GM21515 (cell line): Measurements from ENCODE around the gene CFAP46.
A peak's percentile ranks its signal among the peaks of the same experiment; 100 is the strongest.
"Not testable (repeated sequence)": the region's sequence is repeated elsewhere in the genome, so short reads cannot be mapped to it uniquely, and the experiment has no call there.

Source experiments
- ATAC-seq: cut with Tn5 transposase; IDR thresholded peaks from one replicate; pipeline ENCODE4 v1.9.1; 2021; ENCODE audit not compliant: unreplicated experiment

The CFAP46 gene

DNA sequence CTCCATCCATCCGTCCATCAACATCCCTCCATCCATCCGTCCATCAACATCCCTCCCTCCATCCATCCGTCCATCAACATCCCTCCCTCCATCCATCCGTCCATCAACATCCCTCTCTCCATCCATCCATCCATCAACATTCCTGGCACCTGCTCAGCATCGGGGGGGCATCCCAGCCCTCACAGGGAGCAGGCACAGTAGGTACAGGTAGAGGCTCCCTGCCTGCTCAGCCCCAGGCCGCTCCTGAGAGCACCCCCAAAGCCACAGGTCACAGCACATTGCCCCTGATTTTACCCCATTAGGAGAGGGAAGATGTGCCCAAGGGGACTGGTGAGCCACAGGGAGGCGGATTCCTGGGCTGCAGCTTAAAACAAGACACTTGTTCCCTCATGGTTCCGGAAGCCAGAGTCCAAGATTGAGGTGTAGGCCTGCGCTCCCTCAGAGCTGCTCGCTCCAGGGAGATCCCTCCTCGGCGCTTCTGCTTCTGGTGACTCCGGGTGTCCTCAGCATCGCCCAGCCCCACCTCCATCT is 21.1 kb upstream of the CFAP46 start:
- ATAC-seq: no peak

DNA sequence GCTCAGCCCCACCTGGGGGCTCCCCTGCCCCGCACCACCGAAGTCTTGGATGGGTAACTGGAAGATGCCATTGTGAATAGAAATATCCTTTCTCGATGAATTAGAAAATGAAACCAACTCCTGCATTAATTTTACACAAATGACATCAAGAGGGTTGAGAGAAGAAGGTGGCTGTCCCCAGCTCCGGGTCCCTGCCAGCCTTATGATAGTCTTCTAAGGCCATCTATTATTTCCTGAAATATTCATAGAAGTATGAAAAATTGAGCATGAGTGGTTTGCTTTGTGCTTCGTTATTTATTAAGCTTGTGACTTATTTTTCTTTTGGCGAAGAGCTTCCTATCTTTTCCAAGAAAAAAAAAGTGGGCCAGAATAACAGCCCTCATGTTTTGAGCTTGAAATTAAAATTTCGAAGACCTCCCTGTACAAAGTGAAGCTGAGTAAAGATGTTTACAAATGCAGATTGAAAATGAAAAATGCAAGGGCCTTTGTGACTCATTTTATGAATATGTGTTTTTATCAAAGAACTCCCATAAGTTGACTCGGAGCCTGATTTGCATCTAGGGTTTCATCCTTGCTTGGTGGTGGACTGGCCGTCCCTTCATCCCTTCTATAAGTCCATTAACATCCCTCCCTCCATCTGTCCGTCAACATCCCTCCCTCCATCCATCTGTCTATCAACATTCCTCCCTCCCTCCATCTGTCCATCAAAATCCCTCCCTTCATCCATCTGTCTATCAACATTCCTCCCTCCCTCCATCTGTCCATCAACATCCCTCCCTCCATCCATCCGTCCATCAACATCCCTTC is 20.5 kb upstream of the CFAP46 start:
- peak; percentile 36 for ATAC-seq

DNA sequence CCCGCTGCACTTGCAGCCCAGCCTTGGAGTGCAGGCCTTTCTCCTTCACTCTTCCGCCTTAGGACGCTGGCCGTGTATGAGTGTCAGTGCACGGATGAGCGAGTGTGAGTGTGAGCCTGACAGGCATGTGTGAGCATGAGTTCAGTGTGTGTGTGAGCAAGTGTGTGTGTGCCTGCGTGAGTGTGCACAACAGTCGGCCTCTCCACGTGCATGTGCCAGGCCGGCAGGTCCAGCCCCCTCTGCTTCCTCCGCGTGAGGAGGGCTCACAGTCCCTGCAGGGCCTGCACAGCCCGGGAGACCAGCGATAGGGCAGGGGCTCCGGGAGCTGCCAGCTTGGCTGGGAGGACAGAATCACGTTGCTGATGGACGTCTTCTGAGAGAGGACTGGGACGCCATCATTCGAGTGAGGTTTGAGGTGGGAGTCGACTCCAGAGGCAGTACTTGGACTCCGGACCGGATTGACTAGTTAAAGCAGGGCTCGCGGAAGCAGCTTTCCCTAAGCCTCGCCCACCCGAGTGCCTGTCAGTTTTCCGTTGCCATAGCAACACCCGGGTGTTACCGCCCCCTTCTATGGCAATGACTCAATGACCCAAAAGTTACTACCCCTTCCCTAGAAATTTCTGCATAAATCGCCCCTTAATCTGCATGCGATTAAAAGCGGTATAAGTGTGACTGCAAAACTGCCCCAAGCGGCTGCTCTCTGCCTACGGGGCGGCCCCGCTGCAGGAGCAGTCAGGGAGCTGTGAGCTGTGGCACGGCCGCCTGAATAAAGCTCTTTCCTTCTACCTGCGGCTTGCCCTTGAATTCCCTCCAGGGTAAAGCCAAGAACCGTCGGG is 19.6 kb upstream of the CFAP46 start:
- ATAC-seq: peak; percentile 57

DNA sequence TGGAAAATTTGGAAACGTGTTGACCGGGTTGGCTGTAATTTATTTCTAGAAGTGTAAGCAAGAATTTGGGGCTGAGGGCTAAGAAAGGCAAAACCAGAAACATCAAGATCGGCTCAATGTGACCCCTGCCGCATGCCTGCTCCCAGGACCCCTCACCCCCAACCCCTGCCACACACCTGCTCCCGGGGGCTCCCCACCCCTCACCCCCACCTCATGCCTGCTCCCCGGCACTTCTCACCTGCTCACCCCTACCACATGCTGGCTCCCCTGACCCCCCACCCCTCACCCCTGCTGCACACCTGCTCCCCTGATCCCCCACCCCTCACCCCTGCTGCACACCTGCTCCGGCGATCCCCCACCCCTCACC is 19.0 kb upstream of the CFAP46 start:
- ATAC-seq: no peak

DNA sequence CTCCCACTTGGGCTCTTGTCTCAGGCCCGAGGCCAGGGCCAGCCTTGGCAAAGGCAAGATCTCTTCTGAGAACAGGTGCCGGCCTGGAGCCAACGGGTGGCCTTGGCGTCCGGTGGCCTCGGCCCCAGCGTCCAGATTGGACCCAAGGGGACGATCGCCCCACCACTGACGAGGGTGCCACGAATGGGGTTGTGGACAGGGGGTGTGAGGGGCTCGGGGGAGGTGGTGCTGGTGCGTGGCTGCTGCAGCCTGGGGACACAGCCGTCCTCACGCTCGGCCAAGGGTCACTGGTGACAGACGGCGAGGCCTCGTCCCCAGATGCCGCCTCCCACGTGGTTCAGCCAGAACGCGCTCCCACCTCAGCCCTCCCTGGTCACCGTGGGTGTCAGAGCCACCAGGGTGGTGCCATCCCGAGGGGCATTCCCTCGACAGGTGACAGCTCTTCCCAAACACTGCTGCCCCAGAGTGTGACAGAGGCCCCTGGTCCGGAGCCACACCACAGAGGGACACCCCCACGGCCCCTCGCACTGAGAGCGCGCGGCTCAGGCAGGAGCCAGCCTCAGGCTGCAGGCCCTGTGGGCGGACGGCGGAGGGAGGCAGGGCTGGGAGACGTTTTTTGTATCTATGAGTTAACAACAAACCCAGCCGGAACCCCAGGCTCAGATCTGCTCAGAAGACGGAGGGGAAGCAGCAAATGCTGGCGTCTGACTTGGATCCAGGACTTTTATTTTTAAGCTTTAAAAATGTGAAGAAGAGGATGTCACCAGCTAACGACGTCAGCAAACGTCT is 18.5 kb upstream of the CFAP46 start:
- no peak for ATAC-seq

DNA sequence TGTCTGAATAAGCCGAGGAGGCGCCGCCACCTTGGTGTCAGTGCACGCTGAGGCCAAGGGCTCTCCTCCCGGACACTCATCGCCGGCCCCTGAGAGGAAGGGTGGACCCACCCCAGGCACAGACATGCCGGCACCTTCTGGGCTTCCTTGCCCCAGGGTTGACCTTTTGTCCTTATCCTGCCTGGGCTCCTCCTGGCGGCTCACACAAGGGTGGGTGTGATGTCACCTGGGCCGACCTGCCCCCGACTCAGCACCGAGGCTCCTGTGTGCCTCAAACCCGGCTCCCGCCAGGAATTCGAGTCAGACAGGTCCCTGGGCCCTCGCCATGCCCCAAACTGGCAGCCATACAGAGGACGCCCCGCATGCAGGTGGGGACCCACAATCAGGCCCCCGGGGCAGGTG is 17.7 kb upstream of the CFAP46 start:
- ATAC-seq: no peak

DNA sequence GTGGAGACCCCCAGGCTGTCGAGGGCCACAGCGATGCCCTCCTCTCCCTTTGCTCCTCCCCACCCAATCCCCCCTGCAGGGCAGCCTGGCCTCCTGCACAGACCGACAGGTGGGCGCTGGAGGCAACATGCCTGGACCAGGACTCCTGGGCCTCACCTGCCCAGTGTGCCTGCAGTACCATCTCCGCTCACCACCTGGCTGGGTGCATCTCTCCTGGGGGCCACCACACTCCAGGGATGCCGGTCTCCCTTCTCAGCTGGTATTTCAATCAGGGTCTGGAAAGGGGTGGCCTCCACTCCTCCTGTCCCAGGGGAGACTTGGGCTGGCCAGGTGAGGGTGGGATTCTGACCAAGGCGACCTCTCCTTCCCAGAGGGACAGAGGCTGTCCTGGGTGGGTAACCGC is 17.2 kb upstream of the CFAP46 start:
- no peak for ATAC-seq

DNA sequence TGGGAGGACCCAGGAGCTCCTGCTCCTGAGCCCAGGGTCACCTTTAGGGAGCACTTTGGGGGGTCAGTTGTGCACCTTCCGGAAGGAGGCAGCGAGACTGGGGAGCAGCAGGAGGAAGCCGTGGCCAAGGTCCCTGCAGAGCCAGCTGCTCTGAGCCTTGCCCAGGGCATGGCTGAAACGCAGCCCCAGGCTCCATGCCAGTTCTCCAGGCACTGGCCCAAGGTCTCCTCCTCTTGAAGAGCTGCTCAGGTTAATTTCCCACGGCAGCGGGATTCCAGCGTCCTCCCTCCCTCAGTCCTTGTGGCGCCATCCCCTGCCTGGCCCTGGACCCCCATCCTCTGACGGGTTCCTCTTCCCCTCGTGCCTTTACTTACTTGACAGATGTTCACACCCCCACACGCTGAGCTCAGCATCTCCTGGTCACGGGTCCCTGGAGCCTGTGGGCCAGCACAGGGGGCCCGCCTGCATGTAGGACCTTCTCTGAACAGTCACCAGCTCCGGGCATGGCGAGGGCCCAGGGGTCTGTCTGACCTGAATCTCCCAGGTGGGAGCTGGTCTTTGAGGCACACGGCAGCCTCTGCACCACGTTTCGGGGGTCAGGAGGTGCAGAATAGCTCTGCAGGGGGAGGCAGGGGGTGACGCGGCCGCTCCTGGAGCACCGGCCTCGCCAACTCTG is 16.7 kb upstream of the CFAP46 start:
- ATAC-seq: no peak

DNA sequence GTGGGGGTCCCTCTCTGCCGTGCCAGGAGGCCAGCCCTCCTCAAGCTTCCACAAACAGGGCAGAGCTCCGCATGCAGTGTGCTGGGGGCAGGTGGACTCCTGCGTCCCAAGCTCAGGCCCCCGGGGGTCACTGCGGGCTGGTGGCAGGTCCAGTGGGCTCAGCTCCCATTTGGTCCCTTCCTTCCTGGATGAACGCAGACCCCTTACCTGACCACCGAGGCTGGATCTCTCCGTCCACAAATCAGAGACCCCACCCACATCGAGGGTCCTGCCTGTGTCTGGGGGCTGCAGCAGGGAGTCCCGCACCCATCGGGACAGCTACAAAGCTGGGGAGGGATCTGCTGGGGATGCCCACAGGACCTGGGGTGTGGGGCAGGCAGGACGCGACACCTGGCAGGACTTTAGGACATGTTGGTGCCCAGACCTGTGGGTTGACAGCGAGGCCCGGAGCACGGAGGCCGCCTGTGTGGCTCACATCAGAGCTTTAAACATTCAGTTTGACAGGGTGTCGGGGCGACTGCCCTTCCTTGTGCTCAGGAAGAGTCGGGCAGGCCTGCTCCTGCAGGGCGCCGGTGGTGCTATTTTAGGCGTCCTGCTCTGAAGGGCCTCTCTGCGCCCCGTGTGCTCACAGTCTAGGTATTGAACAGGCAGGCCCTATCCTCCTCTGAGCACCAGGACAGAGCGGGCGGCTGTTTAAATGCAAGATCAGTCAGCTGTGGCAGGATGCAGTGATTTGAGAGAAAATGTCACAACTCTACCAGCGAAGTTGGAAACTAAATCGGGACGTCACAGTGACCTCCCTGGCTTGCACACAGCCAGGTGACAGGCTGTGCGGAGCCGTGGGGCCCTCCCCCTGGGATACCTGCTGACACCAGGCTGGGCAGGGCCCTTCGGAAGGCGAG is 15.9 kb upstream of the CFAP46 start:
- ATAC-seq: no peak

DNA sequence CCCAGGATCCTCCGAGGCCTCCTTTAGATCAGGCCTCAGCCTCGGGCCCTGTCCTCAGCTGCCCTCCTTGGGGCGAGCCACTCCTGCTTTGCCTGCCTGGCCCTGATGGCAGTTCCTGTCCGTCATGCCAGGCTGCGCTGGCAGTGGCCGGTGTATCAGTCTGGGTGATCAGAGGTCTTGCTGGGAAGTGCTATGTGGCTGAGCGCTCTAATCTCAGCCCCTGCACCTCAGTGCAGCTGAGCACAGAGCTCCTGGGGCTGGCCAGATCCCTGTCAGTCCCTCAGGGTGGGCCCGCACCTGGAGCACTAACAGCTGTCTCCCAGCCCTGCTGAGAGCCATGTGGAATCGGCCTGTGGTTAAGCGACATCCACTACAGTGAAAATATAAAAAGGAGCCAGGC is 14.8 kb upstream of the CFAP46 start:
- no peak for ATAC-seq

DNA sequence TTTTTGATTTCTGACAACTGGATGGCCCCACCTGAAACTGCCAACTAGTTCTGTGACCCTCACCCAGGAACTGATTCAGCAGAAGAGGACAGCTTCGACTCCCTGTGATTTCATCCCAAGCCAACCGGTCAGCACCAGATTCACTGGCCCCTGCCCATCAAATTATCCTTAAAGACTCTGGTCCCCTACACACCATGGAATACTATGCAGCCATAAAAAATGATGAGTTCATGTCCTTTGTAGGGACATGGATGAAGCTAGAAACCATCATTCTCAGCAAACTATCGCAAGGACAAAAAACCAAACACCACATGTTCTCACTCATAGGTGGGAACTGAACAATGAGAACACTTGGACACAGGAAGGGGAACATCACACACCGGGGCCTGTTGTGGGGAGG is 13.9 kb upstream of the CFAP46 start:
- not testable (repeated sequence) for ATAC-seq

DNA sequence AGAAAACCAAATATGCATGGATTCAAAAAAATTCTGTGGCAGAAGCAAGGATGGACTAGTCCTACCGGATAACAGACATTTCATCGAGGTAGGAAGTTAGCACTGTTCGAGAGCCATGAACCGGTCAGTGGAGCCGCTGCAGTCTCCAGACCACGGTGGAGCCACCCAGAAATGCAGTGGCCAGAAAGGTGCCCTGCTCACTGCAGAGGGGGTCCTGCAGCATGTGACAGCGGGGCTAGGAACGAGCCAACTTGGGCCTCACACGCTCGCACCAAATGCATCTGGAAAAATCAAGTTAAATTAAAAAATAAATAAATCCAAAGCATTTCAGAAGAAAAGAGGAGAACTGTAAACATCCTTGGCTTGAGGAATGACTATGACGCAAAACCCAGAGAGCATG is 13.1 kb upstream of the CFAP46 start:
- no peak for ATAC-seq

DNA sequence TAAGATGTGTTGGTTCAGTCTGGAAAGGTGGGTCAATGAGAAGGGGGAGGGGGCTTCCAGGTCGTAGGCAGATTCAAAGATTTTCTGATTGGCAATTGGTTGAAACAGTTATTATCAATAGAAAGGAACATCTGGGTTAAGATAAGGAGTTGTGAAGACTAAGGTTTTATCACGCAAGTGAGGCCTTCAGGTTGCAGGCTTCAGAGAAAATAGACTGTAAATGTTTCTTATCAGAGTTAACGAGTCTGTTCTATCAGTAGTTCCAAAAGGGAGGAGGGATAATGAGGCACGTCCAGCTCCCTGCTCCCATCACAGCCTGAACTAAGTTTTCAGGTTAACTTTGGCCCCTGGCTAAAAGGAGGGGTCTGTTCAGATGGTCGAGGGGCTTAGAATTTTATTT is 11.1 kb upstream of the CFAP46 start:
- no peak for ATAC-seq

DNA sequence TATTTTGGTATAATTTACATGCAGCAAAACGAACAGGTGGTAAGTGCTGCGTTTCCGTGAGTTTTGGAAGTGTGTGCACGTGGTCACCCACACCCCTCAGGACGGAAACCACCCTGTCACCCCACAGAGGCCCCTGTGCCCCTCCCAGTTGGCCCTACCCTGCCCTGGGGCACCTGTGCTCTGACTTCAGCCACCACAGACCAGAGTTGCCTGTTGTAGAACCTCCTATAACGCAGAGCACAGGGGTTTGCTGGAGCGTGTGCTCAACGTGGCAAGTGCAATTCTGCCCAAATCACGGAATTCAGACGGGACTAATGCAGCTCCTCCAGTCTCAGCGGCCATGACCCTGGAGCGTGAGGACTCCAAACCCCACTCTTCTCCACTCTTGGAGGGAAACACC is 9.6 kb upstream of the CFAP46 start:
- no peak for ATAC-seq

DNA sequence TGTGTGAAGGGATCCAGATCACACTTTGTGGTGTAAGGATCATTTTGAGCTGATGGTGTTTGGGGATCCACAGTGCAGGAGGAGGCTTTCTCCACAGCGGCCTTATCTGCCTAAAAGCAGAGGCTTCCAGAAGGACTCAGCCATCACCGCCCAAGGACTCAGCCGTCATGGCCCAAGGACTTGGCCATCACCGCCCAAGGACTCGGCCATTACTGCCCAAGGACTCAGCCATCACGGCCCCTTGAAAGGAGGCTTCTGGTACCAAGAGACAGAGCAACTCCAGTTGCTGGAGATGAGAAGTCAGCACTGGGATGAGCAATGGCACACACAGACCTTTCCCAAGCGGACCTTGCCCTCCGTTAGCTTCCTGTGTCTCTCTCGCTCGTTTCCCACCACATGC is 6.0 kb upstream of the CFAP46 start:
- no peak for ATAC-seq

DNA sequence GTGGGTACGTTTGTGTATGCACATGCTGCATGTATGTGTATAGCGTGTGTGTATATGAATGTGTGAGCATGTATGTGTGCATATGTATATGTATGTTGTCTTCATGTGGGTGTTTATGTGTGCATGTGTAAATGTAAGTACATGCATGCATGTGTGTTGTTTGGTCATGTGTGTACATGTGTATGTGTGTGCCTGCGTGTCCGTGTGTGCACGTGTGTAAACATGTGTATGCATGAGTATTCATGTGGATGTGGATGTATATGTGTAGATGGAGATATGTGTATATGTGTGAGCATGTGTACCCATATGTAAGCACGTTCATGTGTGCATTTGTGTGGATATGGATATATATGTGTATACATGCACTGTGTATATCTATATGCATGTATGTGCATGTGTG is 5.5 kb upstream of the CFAP46 start:
- ATAC-seq: no peak

DNA sequence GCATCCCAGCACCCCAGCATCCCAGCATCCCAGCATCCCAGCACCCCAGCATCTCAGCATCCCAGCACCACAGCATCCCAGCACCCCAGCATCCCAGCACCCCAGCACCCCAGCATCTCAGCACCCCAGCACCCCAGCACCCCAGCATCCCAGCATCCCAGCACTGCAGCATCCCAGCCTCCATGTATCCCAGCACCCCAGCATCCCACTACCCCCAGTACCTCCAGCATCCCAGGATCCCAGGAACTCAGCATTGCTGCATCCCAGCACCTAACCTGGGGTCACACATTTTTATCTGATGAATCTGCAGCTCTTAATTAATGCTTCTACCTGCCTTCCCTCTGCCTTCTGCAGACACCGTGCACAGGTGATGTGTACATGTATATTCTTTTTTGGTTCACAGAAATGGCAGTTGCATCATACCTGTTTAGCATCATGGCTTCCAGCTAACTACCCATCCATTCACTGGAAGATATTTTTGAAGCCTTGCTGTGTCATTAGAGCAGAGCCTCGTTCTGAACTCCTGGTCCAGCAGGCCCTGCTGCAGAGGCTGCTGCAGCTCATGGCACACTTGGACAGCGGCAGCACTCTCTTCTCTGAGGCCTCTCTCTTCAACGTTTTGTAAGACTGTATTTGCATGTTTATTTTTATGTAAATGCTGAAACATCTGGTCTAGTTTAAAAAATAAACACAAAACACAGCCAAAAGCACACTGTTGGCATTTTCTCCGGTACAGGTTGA is 4.6 kb upstream of the CFAP46 start:
- no peak for ATAC-seq

DNA sequence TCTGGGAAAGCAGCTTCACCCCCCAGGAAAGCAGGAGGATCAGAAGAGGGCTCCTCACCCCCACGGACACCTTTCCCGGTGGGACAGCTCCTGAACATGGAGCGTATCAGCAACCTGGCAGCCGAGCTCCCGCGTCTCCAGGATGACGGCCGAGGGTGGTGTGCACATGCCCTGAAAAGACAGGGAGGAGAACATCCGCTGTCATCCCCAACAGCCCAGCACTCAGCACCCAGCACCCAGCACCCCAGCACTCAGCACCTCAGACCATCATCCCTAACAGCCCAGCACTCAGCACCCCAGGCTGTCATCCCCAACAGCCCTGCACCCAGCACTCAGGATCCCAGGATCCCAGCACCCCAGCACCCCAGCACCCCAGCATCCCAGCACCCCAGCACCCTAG is 3.9 kb upstream of the CFAP46 start:
- no peak for ATAC-seq

DNA sequence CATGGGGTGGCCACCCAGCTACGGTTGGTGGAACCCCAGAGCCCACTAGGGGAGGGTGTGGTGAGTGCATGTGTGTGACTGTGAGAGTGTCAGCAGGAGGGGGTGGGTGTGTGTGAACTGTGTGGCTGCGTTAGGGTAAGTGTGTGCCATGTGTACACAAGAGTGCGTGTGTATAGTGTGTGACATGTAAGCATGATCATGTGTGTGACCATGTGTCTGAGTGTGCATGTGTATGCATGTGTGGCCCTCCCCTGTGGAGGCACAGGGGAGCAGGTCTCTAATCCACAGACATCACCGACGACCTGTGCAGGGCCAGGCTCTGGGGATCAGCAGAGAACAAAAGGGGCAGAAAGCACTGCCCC is 3.5 kb upstream of the CFAP46 start:
- ATAC-seq: no peak
